ENCODE data around the gene SNX33.
"Not testable (repeated sequence)": the region's sequence is repeated elsewhere in the genome, so short reads cannot be mapped to it uniquely, and the experiment has no call there.

SNX33 gene

GRCh38 chr15:75684648-75685047 lies 36.9 kb downstream of the SNX33 start:
- Histone ChIP-seq H3K27ac (replicated peaks) (no peak overlapping the region), H3K4me3 (replicated peaks; ENCODE audit: insufficient read depth, low read length) (no peak overlapping the region), H3K27me3 (ENCODE audit: insufficient read depth, poor library complexity, severe bottlenecking) (no peaks in the 10 kb centered on the region)
- DNase-seq (ENCODE audit: low read depth in 1 of 2, low spot score in 1 of 2): no peak
- TF ChIP-seq GABPA (IDR thresholded peaks at IDR 0.05; ENCODE audit: low read depth): no peak
- no peak for TF ChIP-seq CTCF (IDR thresholded peaks at IDR 0.05; ENCODE audit: insufficient read depth, low read length)
- no peak for TF ChIP-seq SPI1 (IDR thresholded peaks at IDR 0.05; ENCODE audit: borderline replicate concordance, low read depth)
- TF ChIP-seq REST (IDR thresholded peaks at IDR 0.05; ENCODE audit: insufficient replicate concordance, low read depth): no peak
- TF ChIP-seq POLR2AphosphoS5 (IDR thresholded peaks at IDR 0.05; ENCODE audit: low read depth): no peak

GRCh38 chr15:75685195-75685594 lies 37.5 kb downstream of the SNX33 start:
- Histone ChIP-seq H3K27me3 (ENCODE audit: insufficient read depth, poor library complexity, severe bottlenecking) (no peaks in the 10 kb centered on the region), H3K4me3 (replicated peaks; ENCODE audit: insufficient read depth, low read length) (no peak overlapping the region), H3K27ac (replicated peaks) (no peak overlapping the region)
- TF ChIP-seq REST (IDR thresholded peaks at IDR 0.05; ENCODE audit: insufficient replicate concordance, low read depth): no peak
- TF ChIP-seq CTCF (IDR thresholded peaks at IDR 0.05; ENCODE audit: insufficient read depth, low read length): no peak
- TF ChIP-seq SPI1 (IDR thresholded peaks at IDR 0.05; ENCODE audit: borderline replicate concordance, low read depth): no peak
- no peak for TF ChIP-seq GABPA (IDR thresholded peaks at IDR 0.05; ENCODE audit: low read depth)
- TF ChIP-seq POLR2AphosphoS5 (IDR thresholded peaks at IDR 0.05; ENCODE audit: low read depth): no peak
- DNase-seq (ENCODE audit: low read depth in 1 of 2, low spot score in 1 of 2): no peak

GRCh38 chr15:75686212-75686642 lies 38.5 kb downstream of the SNX33 start:
- not testable (repeated sequence) for H3K4me3 ChIP-seq (replicated peaks; ENCODE audit: insufficient read depth, low read length); H3K27ac ChIP-seq (replicated peaks); H3K27me3 ChIP-seq (ENCODE audit: insufficient read depth, poor library complexity, severe bottlenecking)
- DNase-seq (ENCODE audit: low read depth in 1 of 2, low spot score in 1 of 2): peak; percentile 48 to 79

- TF ChIP-seq REST (IDR thresholded peaks at IDR 0.05; ENCODE audit: insufficient replicate concordance, low read depth): no peak
- H3K4me3 ChIP-seq (replicated peaks; ENCODE audit: insufficient read depth, low read length): no peak overlapping the region
- no peak overlapping the region for H3K27ac ChIP-seq (replicated peaks)
- no peaks in the 10 kb centered on the region for H3K27me3 ChIP-seq (ENCODE audit: insufficient read depth, poor library complexity, severe bottlenecking)
- no peak for DNase-seq (ENCODE audit: low read depth in 1 of 2, low spot score in 1 of 2)
Measured at GRCh38 chr15:75687486-75688277, 40.0 kb downstream of the SNX33 start.
